ENCODE results near the gene HDAC1. TPM values are rescaled to one million over a fixed set of nuclear protein-coding genes. Genes with fewer than 3 reads are reported as not detected.

HDAC1 gene
- total and polyA plus RNA-seq, 2 of the 13 experiments (the other 11 are each of a cell fraction or from before 2014, with no cell fraction given), result 93.5 to 189 TPM

DNA sequence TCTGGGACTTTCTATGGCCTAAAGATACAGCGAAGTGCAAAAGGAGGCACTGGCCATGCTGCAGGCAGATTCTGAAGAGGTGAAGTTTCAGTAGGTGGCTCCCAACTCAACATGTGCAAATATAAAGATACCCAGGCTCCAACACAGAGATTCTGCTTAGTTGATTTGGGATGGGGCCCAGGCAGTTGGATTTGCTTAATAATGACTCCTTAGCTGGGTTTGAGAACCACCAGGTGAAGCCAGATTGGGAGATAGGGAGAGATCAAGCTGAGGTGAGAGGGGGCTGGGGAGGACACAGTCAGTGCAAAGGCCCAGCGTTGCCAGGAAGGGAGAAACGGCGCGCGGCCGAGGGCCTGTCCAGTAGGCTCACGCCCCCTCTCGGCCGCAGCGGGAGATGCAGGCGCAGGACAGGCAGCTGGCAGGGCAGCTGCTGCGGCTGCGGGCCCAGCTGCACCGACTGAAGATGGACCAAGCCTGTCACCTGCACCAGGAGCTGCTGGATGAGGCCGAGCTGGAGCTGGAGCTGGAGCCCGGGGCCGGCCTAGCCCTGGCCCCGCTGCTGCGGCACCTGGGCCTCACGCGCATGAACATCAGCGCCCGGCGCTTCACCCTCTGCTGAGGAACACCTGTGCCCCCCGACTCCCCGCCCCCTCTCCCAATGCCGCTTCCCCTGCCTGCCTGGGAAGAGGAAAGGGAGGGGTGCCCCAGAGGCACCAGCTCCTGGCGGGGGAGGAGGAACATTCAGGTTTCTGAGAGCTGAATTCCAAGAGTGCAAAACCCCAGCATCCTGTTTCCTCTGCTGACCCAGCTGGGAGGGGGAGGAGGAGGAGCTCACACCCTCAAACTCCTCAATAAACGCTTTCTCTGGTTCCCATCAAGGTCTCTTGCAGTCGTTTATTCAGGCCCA is 43.6 kb upstream of the HDAC1 start (continued):
- TF ChIP-seq, protein P1, sequence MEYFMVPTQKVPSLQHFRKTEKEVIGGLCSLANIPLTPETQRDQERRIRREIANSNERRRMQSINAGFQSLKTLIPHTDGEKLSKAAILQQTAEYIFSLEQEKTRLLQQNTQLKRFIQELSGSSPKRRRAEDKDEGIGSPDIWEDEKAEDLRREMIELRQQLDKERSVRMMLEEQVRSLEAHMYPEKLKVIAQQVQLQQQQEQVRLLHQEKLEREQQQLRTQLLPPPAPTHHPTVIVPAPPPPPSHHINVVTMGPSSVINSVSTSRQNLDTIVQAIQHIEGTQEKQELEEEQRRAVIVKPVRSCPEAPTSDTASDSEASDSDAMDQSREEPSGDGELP (IDR thresholded peaks at IDR 0.05; ENCODE audit: borderline replicate concordance, low read depth), result peak; percentile 73; the same call in 1 of the 2 replicates
- TF ChIP-seq NFIB (CRISPR knock-in tag; IDR thresholded peaks at IDR 0.05; ENCODE audit: borderline replicate concordance), result no peak
- TF ChIP-seq ZNF589 (CRISPR knock-in tag; conservative IDR thresholded peaks at IDR 0.05), result no peak
- no peak for TF ChIP-seq ZNF777 (CRISPR knock-in tag; IDR thresholded peaks at IDR 0.05)

DNA sequence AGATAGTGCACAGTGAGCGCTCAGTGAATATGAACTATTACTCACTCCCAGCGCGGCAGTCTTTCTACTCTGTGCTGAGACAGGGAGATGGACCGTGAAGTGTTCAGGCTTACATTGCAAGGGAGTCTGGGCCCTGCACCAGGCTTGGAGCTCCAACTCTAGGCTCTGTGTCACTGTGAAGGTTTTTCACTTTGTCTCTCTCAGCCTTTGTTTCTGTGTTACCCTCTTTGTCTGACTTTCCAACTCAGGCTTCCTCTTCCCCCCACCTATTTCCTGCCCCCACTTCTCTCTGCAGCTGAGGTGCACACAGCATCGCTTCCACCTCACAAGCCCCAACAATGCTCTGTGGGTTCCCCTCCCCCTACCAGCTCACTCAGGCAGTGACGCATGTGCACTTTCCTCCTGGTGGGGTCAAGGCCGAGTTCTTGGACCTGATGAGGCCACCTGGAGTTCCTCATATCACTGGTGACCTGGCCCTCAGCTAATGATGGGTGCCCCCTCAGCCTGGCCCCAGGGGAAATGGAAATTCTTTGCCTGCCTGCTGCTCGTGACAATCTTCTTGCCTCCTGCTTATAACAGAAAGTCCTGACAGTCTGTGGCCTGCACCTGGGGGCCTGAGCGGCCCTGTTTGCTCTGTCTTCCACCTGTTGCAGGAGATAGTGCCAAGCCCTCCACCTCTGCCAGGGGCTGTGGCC is 41.9 kb upstream of the HDAC1 start:
- BruUV-seq (replicated peaks), result no TSS peak
- intact Hi-C loops (cut with micrococcal nuclease; ENCODE audit: unreplicated experiment), result no loop called here
- DNase-seq (ENCODE audit: low spot score), result peak; percentile 91
- CTCF ChIA-PET (ENCODE audit: low intra/inter-chr PET ratio, low total read pairs), result no interaction called here
- Histone ChIP-seq H2AFZ (ENCODE audit: low read length) (no peak overlapping the region), H3K79me2 (ENCODE audit: insufficient read depth, low read length) (no peaks in the 10 kb centered on the region), H3K9me3 (ENCODE audit: low read length) (no peaks in the 10 kb centered on the region), H3K27me3 (ENCODE audit: control insufficient read depth in 1 of 2, insufficient read depth in 2 of 2, low read length in 2 of 2) (no peaks in the 10 kb centered on the region), H3K4me1 (ENCODE audit: insufficient read depth, low read length) (peaks cover 98% of the 10 kb centered on the region), H3K4me2 (ENCODE audit: low read depth, low read length) (peak overlapping the region; percentile 91), H3K36me3 (replicated peaks in 1 of 2; ENCODE audit: control insufficient read depth in 1 of 2, insufficient read depth in 2 of 2, low read length in 2 of 2) (no peaks in the 10 kb centered on the region), H3K9ac (ENCODE audit: insufficient read depth, low read depth, low read length) (peak overlapping the region; percentile 76), H3K4me3 (replicated peaks in 1 of 3; ENCODE audit: insufficient read depth in 1 of 3, low read depth in 2 of 3, low read length in 3 of 3) (peak overlapping the region; percentile 8 to 53 (median 38); a peak in 5 of 6 replicates), H3K27ac (ENCODE audit: extremely low read length, insufficient read depth, low read length) (peak overlapping the region; percentile 92), H4K20me1 (ENCODE audit: insufficient read depth, low read length) (no peaks in the 10 kb centered on the region)
- POLR2A ChIA-PET, result interaction anchor here (0.8 to 7.1 kb wide), 27 partner anchors 7 to 144 kb away, joined by 3 to 48 read pairs (median 7); partner anchors contain the start of genes BSDC1, HDAC1, KPNA6 and MARCKSL1
- peak; percentile 51 for ATAC-seq
- in situ Hi-C loops (cut with HindIII; ENCODE audit: extremely low pct_ligation_motif_present, low pct_unique_long_range_greater_than_20kb), result no loop called here
- FAIRE-seq, result peak; percentile 90
- 0% methylated on average over 9 of the region's 9 CpGs for WGBS (ENCODE audit: low lambda C conversion rate)
- TF ChIP-seq HDAC2 (CRISPR knock-in tag; IDR thresholded peaks at IDR 0.05) (peak; percentile 93), ZFP90 (CRISPR knock-in tag; IDR thresholded peaks at IDR 0.05; ENCODE audit: borderline replicate concordance) (0 out of 2 replicates have a peak, but pooled peaks have one; percentile 64), FOSL2 (CRISPR knock-in tag; IDR thresholded peaks at IDR 0.05) (peak; percentile 90), ZNF317 (CRISPR knock-in tag; IDR thresholded peaks at IDR 0.05) (peak; percentile 84), SOX5 (CRISPR knock-in tag; IDR thresholded peaks at IDR 0.05; ENCODE audit: borderline replicate concordance) (peak; percentile 89), BHLHE40 (IDR thresholded peaks at IDR 0.05; ENCODE audit: low read length) (peak; percentile 55), ZNF781 (CRISPR knock-in tag; IDR thresholded peaks at IDR 0.05; ENCODE audit: borderline replicate concordance, not compliant biosample characterization) (peak; percentile 62), NFIC (IDR thresholded peaks at IDR 0.05; ENCODE audit: low read length) (peak; percentile 35; the same call in 1 of the 2 replicates), ETV5 (CRISPR knock-in tag; IDR thresholded peaks at IDR 0.05; ENCODE audit: borderline replicate concordance) (peak; percentile 73; the same call in 1 of the 2 replicates), ESRRA (CRISPR knock-in tag; IDR thresholded peaks at IDR 0.05; ENCODE audit: low read depth) (peak; percentile 92), PHF21A (CRISPR knock-in tag; IDR thresholded peaks at IDR 0.05) (peak; percentile 92)
- TF ChIP-seq, protein P2, sequence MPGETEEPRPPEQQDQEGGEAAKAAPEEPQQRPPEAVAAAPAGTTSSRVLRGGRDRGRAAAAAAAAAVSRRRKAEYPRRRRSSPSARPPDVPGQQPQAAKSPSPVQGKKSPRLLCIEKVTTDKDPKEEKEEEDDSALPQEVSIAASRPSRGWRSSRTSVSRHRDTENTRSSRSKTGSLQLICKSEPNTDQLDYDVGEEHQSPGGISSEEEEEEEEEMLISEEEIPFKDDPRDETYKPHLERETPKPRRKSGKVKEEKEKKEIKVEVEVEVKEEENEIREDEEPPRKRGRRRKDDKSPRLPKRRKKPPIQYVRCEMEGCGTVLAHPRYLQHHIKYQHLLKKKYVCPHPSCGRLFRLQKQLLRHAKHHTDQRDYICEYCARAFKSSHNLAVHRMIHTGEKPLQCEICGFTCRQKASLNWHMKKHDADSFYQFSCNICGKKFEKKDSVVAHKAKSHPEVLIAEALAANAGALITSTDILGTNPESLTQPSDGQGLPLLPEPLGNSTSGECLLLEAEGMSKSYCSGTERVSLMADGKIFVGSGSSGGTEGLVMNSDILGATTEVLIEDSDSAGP (CRISPR knock-in tag; IDR thresholded peaks at IDR 0.05; ENCODE audit: borderline replicate concordance), result peak; percentile 36
- TF ChIP-seq, protein P3, sequence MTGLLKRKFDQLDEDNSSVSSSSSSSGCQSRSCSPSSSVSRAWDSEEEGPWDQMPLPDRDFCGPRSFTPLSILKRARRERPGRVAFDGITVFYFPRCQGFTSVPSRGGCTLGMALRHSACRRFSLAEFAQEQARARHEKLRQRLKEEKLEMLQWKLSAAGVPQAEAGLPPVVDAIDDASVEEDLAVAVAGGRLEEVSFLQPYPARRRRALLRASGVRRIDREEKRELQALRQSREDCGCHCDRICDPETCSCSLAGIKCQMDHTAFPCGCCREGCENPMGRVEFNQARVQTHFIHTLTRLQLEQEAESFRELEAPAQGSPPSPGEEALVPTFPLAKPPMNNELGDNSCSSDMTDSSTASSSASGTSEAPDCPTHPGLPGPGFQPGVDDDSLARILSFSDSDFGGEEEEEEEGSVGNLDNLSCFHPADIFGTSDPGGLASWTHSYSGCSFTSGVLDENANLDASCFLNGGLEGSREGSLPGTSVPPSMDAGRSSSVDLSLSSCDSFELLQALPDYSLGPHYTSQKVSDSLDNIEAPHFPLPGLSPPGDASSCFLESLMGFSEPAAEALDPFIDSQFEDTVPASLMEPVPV (CRISPR knock-in tag; IDR thresholded peaks at IDR 0.05), result peak; percentile 59; the same call in 1 of the 2 replicates

All from HepG2 (cell line).